Renal cortical epithelial cell (primary cell): ENCODE data around the gene PRAC1. TPM values are rescaled to one million over a fixed set of nuclear protein-coding genes. Genes with fewer than 3 reads are reported as not detected.

Source experiments
- DNase-seq: peaks from one replicate; pipeline ENCODE4 v3.0.0-alpha.2; 2011; ENCODE audit warnings: low read depth
- total RNA-seq: library from RNA; depleted of rRNA; stranded (reverse); fragments of >200 nt; gene quantifications from 2 replicates; pipeline ENCODE4 v1.2.3, GENCODE V29; 2014

Gene PRAC1
- total RNA-seq, 1 donor from 2014 or later, result not detected

DNA sequence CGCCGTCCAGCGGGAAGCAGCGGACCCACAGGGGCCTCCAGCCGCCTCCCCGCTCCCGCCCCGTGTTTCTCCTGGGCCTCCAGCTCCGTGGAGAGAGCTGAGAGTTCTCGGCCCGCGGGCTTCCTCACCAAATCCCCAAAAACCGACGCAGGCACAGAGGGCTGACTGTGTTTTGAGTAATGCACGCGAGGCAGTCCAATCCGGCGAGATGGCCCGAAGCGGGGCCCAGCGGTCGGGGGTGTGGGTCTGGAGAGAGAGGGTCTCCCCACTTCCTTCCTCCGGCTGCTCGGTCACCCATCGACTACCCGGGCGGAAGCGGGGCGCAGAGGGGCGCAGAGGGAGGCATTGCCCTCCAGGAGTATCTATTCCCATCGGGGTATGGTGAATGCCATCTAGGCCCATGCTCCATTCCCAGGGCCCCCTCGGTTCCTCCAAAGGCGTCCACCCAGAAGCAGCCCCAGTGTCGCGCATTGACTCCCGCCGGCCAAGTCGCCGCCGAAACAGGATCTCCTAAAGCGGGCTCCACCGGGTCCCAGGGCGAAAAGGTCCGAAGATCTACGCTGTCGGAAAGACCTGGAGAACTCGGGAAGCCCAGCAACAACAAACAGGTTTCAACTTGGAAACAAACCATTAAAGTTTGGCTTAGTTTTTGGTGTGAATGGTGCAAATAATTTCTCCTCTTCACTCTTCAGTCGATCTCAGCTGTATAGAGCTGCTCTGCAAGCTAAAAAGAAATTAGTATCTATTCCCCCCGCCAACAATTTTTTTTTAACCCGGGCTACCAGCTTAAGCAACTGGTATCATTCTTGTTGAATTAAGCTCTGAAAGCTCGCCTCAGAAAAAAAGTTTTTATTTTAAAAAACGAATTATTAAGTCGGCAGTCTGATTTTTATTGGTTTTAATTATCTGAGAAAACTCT, 25.4 kb upstream of the PRAC1 start:
- no peak for DNase-seq

DNA sequence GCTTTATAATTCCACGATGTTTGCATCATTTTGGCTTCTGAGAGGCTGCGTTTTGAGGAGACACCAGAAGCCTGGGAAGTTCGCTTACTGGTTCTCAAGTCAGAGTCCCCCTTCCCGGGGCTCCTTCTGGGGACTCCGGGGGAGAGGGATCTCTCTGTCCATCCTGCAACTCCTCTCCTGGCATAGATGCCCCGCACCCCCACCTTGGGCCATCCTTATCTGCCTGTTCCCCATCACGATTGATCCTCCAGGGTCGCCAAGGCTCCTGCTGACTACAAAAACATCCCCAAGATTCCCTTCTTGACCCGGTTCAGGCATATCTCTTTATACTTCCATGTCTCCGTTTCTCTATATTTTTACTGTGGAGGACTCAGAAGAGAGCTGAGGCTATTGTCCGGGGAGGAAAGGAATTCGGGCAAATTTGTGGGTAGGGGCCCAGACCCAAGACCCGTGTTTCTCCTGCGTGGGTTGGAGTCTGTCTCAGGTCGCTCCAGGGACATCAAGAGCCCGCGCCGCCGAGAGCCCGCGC, 24.7 kb upstream of the PRAC1 start:
- DNase-seq, result no peak

DNA sequence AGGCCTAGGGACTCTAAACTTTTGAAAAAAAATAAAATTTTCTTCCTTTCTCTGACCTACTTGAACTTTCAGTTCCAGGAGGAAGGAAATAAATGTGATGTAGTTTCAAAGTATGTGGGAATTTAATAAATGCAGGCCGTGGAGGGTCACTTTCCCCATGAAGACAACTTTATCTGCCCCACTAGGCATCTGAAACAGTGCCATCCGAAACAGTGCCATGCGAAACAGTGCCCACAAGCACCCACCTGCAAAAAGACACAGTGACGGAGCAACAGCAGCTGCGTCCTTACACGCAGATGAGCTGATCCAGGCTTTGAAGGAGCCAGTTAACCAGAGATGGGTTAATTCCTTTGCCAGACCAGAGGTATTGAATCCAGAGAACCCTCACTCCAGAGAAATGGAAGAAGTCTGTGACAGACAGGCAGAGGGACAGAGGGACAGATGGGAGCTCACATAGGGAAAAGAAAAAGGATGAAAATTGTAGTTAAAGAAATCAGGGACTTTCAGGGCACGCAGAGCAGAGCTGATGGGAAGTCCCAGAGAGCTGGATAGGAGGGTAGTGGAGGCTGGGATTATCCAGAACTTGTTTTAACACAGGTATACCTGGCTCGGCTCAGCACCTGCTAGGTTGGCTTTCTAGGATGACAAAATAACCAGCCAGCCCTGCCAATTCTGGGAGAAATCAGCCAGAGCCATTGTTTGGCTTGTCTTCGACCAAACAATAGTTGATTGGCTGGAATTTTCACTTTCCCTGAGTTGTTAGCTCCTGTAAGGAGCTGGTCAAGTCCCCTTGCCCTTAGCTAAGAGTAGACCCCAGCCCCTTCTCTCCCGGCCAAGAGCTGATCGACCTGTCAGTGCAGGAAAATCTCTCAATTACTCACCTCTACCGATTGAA, 23.3 kb upstream of the PRAC1 start:
- DNase-seq, result no peak

DNA sequence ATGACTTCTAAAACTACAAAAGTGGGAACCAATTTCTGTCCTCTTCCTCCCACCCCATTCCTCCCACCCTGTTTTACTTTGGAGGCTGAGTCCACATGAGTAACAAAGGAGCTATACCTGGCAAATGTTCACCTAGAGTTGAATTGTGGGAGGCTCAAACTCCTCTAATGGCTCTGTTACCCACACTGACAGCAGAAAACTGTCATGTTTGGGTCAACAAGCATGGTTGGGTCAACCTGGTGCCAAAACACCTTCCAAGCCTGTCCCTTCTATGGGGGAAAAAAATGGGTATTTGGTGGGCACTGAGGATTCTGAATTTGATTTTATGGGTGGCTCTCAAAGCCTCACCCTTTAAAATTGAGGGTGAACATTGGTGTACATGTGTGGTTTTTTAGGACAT, 18.2 kb upstream of the PRAC1 start:
- no peak for DNase-seq

DNA sequence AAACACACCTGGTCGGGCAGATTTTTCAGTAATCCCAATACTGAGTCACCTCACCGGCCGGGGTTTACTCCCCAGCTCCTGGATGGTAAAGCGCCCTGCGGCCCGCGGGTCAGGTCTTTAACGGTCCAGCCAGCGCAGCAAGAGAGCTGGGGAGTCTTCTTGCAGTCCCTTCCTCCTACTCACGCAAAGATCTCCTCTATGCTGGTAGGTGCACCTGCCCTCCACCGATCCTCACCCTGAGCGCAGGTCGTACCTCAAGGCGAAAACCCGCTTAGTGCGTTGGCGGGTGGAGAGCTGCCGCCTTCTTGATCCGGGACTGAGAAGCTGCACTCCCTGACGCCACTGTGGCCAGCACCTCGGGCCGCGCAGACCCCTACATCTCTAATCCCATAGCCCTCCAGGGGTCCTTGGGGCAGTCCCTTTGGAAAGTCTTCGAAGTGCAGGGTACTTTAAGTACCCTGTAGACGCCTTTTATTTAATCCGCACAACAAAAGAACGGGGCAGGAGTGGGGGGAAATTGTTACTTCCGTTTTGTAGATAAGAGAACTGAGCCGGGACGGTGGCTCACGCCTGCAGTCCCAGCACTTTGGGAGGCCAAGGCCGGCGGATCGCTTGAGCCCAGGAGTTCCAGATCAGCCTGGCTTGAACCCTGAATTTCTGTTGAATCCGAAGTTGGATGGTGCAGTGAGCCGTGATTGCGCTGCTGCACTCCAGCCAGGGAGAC, 16.6 kb upstream of the PRAC1 start:
- DNase-seq, result no peak

DNA sequence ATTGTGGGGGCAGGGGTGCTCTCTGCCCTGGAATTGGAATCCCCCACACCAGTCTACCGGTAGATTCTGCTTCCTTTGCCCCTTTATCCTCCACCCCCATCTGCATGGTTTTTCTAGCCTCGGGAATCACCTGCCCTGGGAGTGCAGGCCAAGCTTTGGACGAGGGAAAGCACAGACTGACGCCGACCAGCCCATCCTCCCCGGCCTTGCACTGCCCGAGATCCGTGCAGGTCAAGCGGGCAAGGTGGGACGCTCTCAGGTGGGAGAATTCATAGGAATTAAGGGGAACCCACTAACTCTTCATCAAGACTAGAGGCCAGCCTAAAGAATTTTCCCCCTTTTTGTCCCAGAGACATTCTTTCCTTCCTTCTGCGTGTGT, 16.1 kb upstream of the PRAC1 start:
- DNase-seq, result no peak

DNA sequence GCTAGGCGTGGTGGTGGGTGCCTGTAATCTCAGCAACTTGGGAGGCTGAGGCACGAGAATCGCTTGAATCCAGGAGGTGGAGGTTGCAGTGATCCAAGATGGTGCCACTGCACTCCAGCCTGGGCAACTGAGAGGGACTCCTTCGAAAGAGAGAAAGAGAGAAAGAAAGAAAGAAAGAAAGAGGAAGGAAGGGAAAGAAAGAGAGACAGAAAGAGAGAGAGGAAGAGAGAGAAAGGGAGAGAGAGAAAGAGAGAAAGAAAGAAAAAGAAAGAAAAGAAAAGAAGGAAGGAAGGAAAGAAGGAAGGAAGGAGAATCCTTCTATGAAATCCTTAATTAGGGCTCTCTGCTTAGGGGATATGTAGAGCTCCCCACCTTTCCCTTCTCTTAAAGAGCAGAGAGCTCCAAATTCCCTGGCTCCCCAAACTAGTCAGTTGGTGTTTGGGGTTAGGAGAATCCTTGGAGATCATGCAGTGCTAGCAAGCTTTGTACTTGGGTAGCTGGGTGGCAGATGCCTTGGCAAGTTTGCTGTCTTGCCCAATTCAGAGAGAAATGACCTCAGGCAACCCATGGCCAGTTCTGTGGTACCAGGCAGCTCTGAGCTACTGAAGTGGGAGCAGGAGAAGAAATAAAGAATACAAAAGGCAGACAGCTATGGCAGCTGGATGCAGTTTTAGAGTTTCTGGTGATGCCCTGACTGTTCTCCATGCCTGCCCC, 15.2 kb upstream of the PRAC1 start:
- no peak for DNase-seq

DNA sequence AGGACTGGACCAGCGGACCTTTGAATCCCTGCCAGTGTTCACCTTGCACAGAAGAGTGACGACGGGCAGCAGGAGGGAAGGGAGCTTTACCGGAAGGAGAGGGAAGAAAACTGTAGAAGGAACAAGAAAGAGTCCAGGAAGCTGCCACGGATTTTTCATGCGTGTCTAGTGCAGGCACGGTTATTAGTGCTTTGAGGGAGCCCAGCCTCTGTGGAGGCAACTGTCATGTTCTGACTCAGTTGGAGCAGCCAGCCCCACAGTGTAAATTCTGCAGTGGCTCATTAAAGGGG, 12.7 kb upstream of the PRAC1 start:
- DNase-seq, result no peak

DNA sequence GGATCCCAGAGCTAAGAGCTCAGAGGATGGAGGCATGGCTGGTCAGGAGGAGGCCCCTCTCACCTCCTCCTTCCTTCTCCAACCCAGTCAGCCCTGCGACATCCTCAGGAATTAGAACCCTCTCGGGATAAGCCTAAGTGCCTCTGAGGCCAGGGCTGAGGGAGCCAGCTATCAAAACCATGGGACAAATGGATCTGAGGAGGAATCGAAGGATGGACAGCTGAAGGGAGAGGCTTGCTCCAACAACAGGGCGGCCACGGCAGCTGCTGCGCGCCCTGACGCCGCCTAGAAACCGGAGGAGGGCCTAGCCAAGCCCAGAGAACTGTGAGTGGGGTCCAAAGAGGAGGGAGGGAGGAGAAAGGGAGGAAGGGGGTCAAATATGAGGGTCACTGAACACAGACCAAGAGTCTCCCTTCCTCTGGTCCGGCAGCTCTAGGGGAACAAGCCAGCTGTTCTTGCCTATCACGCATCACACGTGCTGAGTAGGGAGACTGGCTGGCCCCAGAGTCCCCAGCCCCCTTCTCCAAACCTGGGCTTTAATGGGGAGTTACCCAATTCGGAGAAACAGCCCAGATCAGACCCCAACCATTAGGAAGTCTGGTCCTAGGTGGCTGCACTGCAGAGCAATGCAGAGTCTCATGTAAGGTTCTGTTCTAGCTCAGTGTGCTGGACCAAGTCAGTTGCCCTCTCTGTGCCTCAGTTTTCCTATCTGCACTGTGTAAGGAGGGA, 12.2 kb upstream of the PRAC1 start:
- no peak for DNase-seq

DNA sequence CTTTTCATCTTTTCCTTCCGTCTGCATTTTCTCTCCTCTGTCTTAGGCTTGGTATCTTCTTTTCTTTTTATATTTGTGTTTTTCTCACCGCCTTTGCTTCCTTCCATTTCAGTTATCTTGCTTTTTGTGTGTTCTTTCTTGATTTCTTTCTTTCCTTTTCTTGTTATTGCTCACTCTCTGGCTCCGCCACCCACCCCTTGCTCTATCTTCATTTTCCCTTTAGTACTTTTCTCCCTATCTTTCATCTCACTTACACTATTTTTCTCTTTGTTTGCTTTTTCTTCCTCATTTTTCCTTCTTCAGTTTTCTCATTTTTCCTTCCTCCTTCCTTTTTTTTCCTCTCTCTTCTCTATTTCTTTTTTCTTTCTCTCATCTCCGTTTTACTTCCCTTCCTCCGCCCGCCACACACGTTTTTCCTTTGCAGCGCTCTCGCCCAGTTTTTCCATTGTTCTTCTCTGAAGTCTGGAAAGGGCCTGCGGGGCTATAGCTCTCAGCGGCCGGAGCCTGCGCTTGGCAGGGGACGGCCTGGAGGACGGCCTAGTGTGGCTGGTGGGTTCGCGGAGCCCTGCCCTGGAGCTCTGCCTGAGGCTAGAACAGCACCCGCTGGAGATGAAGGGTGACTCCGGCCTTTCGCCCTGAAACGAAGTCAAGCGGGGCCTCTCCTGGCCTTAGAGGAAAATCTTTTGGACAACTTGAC, 11.5 kb upstream of the PRAC1 start:
- no peak for DNase-seq

DNA sequence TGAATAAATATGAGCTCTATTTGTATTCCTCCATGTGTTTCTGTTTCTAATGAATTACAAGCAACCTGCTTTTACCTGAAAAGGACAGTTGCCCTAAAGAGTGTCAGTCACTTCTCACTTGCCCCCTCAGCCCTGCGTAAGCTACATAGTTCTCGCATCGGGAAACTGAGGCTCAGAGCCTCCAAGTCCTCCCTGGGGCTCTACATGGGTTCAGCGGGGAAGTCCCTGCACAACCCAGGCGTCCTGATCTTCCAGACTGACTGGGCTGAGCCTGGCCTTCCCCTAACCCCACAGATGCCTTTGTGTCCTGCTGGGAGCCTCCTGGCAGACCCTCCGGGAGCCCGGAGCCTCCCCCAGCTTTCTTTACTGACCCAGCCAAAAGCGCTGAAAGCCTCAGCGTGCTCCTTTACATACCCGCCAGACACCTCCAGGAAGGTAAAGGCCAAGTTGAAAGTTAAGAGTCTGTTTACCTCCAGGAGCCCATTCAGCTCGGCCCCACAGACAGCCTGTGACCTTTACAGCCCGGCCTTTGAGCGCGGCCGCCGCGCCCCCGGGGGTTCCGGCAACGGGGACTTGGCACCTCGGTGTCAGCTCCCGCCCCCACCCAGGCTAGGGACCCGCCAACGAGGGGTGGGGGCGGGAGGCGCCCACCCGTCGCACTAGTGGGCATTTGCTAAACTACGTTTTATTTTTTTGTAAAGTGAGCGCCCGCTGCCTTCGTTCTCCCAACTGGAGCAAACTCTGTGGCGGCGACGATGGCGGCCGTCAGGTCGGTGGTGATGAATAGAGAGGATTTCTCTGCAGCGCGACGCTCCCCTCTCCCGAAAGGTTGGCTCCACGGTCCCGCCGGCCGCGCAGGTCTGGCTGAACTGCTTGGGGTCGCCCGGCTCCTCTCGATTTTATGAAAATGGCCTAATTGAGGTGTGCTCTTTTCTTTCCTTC, 10.6 kb upstream of the PRAC1 start:
- no peak for DNase-seq

DNA sequence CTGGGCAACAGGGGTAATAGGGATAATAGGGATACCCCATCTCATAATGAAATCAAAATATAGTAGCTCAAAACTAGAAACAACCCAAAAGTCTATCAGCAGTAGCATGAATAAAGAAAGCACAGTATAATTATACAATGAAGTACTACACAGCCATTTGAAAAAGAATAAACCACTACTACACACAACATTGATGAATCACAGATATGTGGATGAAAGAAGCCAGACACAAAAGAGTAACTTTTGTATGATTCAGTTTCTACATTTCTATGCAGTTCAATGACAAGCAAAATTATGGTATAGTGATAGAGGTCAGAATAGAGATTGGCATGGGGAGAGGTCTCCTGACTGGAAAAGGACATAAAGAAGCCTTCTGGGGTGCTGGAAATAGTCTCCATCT, 9.0 kb upstream of the PRAC1 start:
- no peak for DNase-seq

DNA sequence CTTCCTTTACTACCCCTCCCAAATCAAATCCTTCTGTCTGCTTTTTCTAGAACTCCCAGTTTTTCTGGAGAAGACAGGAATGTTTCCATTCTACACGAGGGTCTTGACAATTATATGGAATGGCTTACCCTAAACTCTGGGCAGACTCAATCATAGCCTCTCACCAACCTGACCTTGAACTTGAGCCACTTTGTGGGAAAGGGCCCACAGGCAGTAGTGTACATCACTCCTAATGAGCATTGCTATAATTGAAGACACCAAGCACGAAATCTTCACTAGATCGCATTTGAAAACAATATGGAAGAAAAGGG, 7.9 kb upstream of the PRAC1 start:
- no peak for DNase-seq

DNA sequence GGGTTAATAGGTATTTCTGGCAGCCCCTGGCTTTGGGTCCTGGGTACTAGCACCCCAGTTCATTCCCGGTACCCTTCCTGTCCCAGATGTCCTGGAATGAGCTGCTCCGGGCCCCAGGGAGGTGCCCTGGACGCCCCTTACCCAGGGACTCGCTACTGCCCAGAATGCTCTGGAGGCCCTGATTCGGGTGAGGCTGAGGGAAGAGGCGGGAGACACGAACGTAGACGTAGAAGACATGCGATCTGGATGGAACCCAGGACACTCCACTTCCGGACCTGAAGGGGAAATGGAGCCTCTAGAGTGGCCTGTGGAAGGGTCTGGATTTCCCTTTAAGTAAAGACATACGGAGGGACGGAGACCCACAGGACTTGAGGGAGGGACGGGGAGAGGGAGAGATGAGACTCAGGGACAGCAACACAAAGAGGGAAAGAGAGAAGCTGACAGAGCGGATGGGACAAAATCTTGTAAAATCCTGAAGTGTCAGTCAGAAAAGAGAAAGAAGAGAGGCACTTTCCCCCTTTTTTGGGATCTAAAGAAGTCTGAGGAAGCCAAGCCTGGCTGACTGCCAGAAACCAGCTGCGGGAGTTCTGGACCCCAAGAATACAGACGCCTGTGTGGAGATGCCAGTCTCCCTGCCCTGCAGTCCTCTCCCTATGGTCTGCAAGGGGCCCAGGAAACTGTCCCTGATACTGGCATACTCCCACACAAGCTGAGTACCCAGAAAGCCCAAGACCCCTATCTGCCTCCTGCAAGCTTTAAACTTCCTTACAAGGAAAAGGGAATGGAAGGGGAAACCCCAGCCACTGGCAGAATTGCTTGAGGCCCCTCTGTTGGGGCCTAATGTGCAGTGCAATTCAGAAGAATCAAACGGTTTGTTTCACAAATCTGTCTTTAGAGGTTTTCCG, 7.3 kb upstream of the PRAC1 start:
- no peak for DNase-seq

DNA sequence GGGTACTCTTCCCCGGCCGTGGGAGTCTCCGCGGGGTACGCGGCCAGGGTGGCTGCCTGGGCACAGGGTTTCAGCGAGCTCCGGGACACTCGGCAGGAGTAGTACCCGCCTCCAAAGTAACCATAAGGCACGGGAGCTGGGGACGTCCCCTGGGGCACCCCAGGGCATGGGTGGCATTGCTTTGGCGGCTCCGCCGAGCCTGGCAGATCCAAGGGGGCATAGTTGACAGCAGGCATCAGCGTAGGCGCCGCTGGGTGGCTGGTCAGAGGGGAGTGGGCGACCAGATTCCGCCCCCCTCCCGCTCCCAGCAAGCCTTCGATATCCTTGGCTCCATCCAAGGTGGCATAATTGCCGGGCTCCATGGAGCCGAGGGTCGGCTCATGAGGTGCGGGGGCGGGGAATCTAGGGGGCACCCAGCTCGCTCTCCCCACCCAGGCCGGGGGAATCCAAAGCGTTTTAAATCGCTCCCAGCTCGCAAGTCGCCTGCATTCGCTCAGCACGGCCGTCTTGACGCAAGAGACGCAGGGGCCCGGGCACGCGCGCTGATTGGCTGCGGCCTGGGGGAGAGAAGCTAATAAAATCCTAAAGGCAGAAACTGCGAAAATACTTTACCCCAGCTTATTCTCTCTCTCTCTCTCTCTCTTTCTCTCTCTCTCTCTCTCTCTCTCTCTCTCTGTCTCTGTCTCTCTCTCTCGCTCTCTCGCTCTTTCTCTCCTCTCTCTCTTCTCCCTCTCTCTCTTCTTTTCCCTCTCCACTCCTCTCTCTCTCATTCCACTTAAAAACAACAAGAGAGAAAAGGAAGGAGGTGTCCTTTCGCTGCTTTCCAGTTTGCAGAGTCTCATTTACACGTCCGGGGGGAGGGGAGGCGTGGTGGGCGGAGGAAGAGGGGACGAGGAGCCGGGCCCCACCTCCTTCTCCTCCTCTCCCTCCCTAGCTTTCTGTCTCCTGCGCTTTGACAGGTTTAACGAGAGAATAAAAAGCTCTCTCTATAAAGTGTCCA, 6.2 kb upstream of the PRAC1 start, which contains the start of gene HOXB13:
HOXB13 (minus strand) TSS at position 519 of the 1,000 bp plus-strand sequence; CDS start at position 362, 157 bp downstream.
- DNase-seq, result no peak

DNA sequence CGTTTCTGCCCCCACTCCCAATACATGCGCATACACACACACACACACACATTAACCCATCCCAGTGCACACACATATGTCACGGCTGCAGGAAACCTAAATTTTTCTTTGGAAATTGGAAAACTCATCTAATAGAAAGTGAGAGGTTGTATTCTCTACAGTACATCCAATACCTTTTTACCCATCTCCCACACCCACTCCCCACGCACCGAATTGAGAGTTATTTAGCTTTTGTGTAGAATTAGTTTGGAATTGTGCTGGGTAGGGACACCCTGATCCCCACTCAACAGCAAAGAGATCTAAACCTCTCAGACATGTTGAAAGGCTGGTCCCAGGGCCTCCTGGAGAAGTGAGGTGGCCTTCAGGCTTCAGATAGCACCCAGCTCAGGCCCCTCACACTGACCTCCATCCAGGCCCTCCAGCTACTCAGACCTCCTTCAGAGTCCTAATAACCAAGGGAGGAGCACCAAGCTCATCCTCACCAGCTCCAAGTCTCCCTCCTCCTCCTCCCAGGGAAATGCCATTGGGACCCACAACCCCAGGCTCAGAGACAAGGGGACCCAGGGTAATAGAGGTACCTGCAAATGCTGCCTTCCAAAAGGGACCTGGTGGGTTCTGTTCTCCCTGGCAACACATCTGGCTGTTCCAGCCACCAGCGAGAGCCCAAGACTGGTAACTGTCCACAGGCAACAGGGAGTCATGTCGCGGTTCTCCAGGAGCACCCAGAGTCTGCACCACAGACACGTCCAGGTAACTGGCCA, 5.3 kb upstream of the PRAC1 start:
- DNase-seq, result no peak
